Endothelial cell of umbilical vein (primary cell): ENCODE measurements around the gene TUBA1A.
"Not testable (repeated sequence)": the region's sequence is repeated elsewhere in the genome, so short reads cannot be mapped to it uniquely, and the experiment has no call there.

Source experiments
- EZH2 ChIP-seq: IDR thresholded peaks from 2 replicates; pipeline ENCODE4 v1.6.1; 2012; ENCODE audit warnings: borderline replicate concordance, low read depth, mild to moderate bottlenecking, moderate library complexity, low read length, inconsistent platforms; ENCODE audit not compliant: severe bottlenecking
- GATA2 ChIP-seq: IDR thresholded peaks from 2 replicates; pipeline ENCODE4 v1.7.0; 2011; ENCODE audit warnings: low read depth, mild to moderate bottlenecking, moderate library complexity, mixed read lengths, low read length; ENCODE audit not compliant: insufficient read length, insufficient read depth
- POLR2A ChIP-seq: IDR thresholded peaks from 2 replicates; pipeline ENCODE4 v1.6.1; 2012; ENCODE audit warnings: low read depth, mild to moderate bottlenecking, control low read depth, low read length
- TF ChIP-seq, protein P1 (sequence below), 2 donors: IDR thresholded peaks; 1 replicate in 1 of 2; 2 replicates in 1 of 2; pipeline ENCODE4 v1.5.1; 2011; ENCODE audit warnings: low read length in 2 of 2, mild to moderate bottlenecking in 2 of 2, moderate library complexity in 2 of 2, control low read depth in 1 of 2, inconsistent platforms in 1 of 2, low read depth in 1 of 2; ENCODE audit not compliant: insufficient read depth in 1 of 2; ENCODE audit errors: extremely low read depth in 1 of 2

- TF ChIP-seq GATA2, POLR2A, EZH2: not testable (repeated sequence)
- TF ChIP-seq, protein P1, sequence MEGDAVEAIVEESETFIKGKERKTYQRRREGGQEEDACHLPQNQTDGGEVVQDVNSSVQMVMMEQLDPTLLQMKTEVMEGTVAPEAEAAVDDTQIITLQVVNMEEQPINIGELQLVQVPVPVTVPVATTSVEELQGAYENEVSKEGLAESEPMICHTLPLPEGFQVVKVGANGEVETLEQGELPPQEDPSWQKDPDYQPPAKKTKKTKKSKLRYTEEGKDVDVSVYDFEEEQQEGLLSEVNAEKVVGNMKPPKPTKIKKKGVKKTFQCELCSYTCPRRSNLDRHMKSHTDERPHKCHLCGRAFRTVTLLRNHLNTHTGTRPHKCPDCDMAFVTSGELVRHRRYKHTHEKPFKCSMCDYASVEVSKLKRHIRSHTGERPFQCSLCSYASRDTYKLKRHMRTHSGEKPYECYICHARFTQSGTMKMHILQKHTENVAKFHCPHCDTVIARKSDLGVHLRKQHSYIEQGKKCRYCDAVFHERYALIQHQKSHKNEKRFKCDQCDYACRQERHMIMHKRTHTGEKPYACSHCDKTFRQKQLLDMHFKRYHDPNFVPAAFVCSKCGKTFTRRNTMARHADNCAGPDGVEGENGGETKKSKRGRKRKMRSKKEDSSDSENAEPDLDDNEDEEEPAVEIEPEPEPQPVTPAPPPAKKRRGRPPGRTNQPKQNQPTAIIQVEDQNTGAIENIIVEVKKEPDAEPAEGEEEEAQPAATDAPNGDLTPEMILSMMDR (IDR thresholded peaks at IDR 0.05; ENCODE audit: extremely low read depth in 1 of 2, insufficient read depth in 1 of 2, low read depth in 1 of 2, low read length in 2 of 2), result not testable (repeated sequence)
Measured at GRCh38 chr12:49191498-49191897, 2.6 kb upstream of the TUBA1A start.
